WTC11 (cell line): ENCODE data around the gene TTLL5. TPM values are rescaled to one million over a fixed set of nuclear protein-coding genes. Genes with fewer than 3 reads are reported as not detected.

Experiments used
- ATAC-seq: fragments of 200-7000 bp; cut with Tn5 transposase; 2 replicates; pipeline ENCODE4 v1.10.0; 2021; ENCODE audit warnings: mild to moderate bottlenecking, moderate library complexity
- CTCF ChIA-PET: fragments of 300-600 bp; sonication (Branson Sonifier 250); formaldehyde crosslinking; loops from one replicate; lab custom pipeline; 2021; ENCODE audit warnings: antibody characterized with exemption; lab: Charles Lee
- POLR2A ChIA-PET: fragments of 350-600 bp; sonication (Branson Sonifier 250); formaldehyde crosslinking; loops from one replicate; lab custom pipeline; 2021; ENCODE audit warnings: antibody characterized with exemption; lab: Charles Lee
- DNase-seq: peaks from one replicate; pipeline ENCODE4 v3.0.0; 2021; ENCODE audit warnings: low spot score
- H3K27ac Mint-ChIP-seq: 2 replicates; pipeline ENCODE4 v1.8.0; 2021; ENCODE audit warnings: mixed read lengths
- H3K27me3 Mint-ChIP-seq: 2 replicates; pipeline ENCODE4 v1.8.0; 2021; ENCODE audit warnings: low read depth, mild to moderate bottlenecking, moderate library complexity, mixed read lengths
- H3K36me3 Mint-ChIP-seq: 2 replicates; pipeline ENCODE4 v1.8.0; 2021; ENCODE audit warnings: mixed read lengths
- H3K4me1 Mint-ChIP-seq: 2 replicates; pipeline ENCODE4 v1.8.0; 2022; ENCODE audit warnings: mixed read lengths
- H3K4me3 Mint-ChIP-seq: 2 replicates; pipeline ENCODE4 v1.8.0; 2021; ENCODE audit warnings: mild to moderate bottlenecking, moderate library complexity, mixed read lengths
- H3K9me3 Mint-ChIP-seq: 2 replicates; pipeline ENCODE4 v1.8.0; 2021; ENCODE audit warnings: mixed read lengths
- ATF2 ChIP-seq: sonication (generic); formaldehyde crosslinking; IDR thresholded peaks from 2 replicates; pipeline ENCODE4 v1.8.1; 2022; ENCODE audit warnings: low read depth, missing genetic modification reagents, borderline replicate concordance
- CREB1 ChIP-seq: sonication (generic); formaldehyde crosslinking; IDR thresholded peaks from 2 replicates; pipeline ENCODE4 v1.8.0; 2023; ENCODE audit warnings: mild to moderate bottlenecking, missing genetic modification reagents
- CREM ChIP-seq: sonication (generic); formaldehyde crosslinking; IDR thresholded peaks from 2 replicates; pipeline ENCODE4 v1.8.1; 2022; ENCODE audit warnings: mild to moderate bottlenecking, missing genetic modification reagents, moderate library complexity
- E2F1 ChIP-seq: sonication (generic); formaldehyde crosslinking; IDR thresholded peaks from 2 replicates; pipeline ENCODE4 v1.8.0; 2022; ENCODE audit warnings: mild to moderate bottlenecking, missing genetic modification reagents
- ESRRA ChIP-seq: sonication (generic); formaldehyde crosslinking; IDR thresholded peaks from 2 replicates; pipeline ENCODE4 v1.8.1; 2022; ENCODE audit warnings: mild to moderate bottlenecking, missing genetic modification reagents, borderline replicate concordance
- GRHL2 ChIP-seq: fragments of 250-450 bp; sonication (Bioruptor Pico); IDR thresholded peaks from 2 replicates; pipeline ENCODE4 v1.8.0; 2022; ENCODE audit warnings: mild to moderate bottlenecking, moderate library complexity; ENCODE audit not compliant: insufficient replicate concordance, severe bottlenecking
- JAZF1 ChIP-seq: fragments of 250-450 bp; sonication (Bioruptor Pico); IDR thresholded peaks from 2 replicates; pipeline ENCODE4 v1.9.0; 2021; ENCODE audit warnings: moderate library complexity, mild to moderate bottlenecking, inconsistent platforms
- MAX ChIP-seq: sonication (generic); formaldehyde crosslinking; IDR thresholded peaks from 2 replicates; pipeline ENCODE4 v1.8.0; 2022; ENCODE audit warnings: mild to moderate bottlenecking, missing genetic modification reagents
- MXD4 ChIP-seq: fragments of 250-450 bp; sonication (Bioruptor Pico); IDR thresholded peaks from 2 replicates; pipeline ENCODE4 v1.8.0; 2021; ENCODE audit warnings: mild to moderate bottlenecking, moderate library complexity, borderline replicate concordance
- NFE2L1 ChIP-seq: sonication (generic); formaldehyde crosslinking; IDR thresholded peaks from 2 replicates; pipeline ENCODE4 v1.8.1; 2023; ENCODE audit warnings: missing genetic modification reagents
- NFYB ChIP-seq: sonication (generic); formaldehyde crosslinking; conservative IDR thresholded peaks from 2 replicates; pipeline ENCODE4 v1.8.0; 2022; ENCODE audit warnings: low read depth, missing genetic modification reagents
- NR1H2 ChIP-seq: sonication (generic); formaldehyde crosslinking; IDR thresholded peaks from 2 replicates; pipeline ENCODE4 v1.9.0; 2021; ENCODE audit warnings: mild to moderate bottlenecking, moderate library complexity, missing genetic modification reagents
- PRDM15 ChIP-seq: sonication (generic); formaldehyde crosslinking; IDR thresholded peaks from 2 replicates; pipeline ENCODE4 v1.8.0; 2022; ENCODE audit warnings: missing genetic modification reagents
- TEAD1 ChIP-seq: sonication (generic); formaldehyde crosslinking; IDR thresholded peaks from 2 replicates; pipeline ENCODE4 v1.8.0; 2022; ENCODE audit warnings: mild to moderate bottlenecking, missing genetic modification reagents
- ZMAT4 ChIP-seq: fragments of 250-450 bp; sonication (Bioruptor Pico); IDR thresholded peaks from 2 replicates; pipeline ENCODE4 v1.9.0; 2021; ENCODE audit warnings: mild to moderate bottlenecking
- ZNF121 ChIP-seq: sonication (generic); formaldehyde crosslinking; IDR thresholded peaks from 2 replicates; pipeline ENCODE4 v1.8.0; 2023; ENCODE audit warnings: missing genetic modification reagents
- ZNF219 ChIP-seq: sonication (generic); formaldehyde crosslinking; IDR thresholded peaks from 2 replicates; pipeline ENCODE4 v1.8.0; 2023; ENCODE audit warnings: missing genetic modification reagents, mild to moderate bottlenecking, borderline replicate concordance
- ZNF232 ChIP-seq: sonication (generic); formaldehyde crosslinking; IDR thresholded peaks from 2 replicates; pipeline ENCODE4 v1.8.0; 2022; ENCODE audit warnings: mild to moderate bottlenecking, missing genetic modification reagents
- ZNF317 ChIP-seq: sonication (generic); formaldehyde crosslinking; IDR thresholded peaks from 2 replicates; pipeline ENCODE4 v1.8.1; 2023; ENCODE audit warnings: low read depth, mild to moderate bottlenecking, moderate library complexity, missing genetic modification reagents, borderline replicate concordance
- ZNF396 ChIP-seq: fragments of 250-450 bp; sonication (Bioruptor Pico); IDR thresholded peaks from 2 replicates; pipeline ENCODE4 v1.8.0; 2021; ENCODE audit warnings: mild to moderate bottlenecking, moderate library complexity, borderline replicate concordance
- ZNF671 ChIP-seq: fragments of 250-450 bp; sonication (Bioruptor Pico); IDR thresholded peaks from 2 replicates; pipeline ENCODE4 v1.8.0; 2021; ENCODE audit warnings: mild to moderate bottlenecking
- total RNA-seq: library from RNA; stranded (reverse); gene quantifications from 3 replicates; pipeline ENCODE4 v1.2.3, GENCODE V29; 2021

Gene TTLL5
- total RNA-seq, 1 experiment from 2014 or later: 39.6 TPM

- ChIA-PET POLR2A (no interaction called here), CTCF (interaction anchor here (0.6 to 9.2 kb wide), 10 partner anchors 13 to 233 kb away, joined by 3 to 307 read pairs (median 4); partner anchors contain the start of genes IFT43 and TGFB3)
- Mint-ChIP-seq H3K27ac (no peak overlapping the region), H3K9me3 (no peaks in the 10 kb centered on the region), H3K27me3 (no peaks in the 10 kb centered on the region), H3K36me3 (no peaks in the 10 kb centered on the region), H3K4me3 (no peak overlapping the region), H3K4me1 (0 out of 2 replicates have a peak, but pooled peaks cover 2% of the 10 kb centered on the region)
- no peak for DNase-seq
- no peak for ATAC-seq
- TF ChIP-seq ZNF232 (no peak), ZNF671 (CRISPR knock-in tag) (no peak)
These were observed 244.3 kb downstream of the TTLL5 start for GRCh38 chr14:75905147-75905904.

- no peaks in the 10 kb centered on the region for H3K27me3 Mint-ChIP-seq
- DNase-seq: no peak
- no peak for ATAC-seq
- no peaks in the 10 kb centered on the region for H3K36me3 Mint-ChIP-seq
- no peaks in the 10 kb centered on the region for H3K9me3 Mint-ChIP-seq
- H3K27ac Mint-ChIP-seq: no peak overlapping the region
- CTCF ChIA-PET: interaction anchor here (0.5 to 9.2 kb wide), 57 partner anchors 9 to 878 kb away, joined by 3 to 307 read pairs (median 4); partner anchors contain the start of genes FLVCR2, IFT43 and TGFB3
- H3K4me3 Mint-ChIP-seq: no peak overlapping the region
- TF ChIP-seq NR1H2 (CRISPR knock-in tag) (no peak), ZMAT4 (CRISPR knock-in tag) (no peak), MAX (CRISPR knock-in tag) (no peak), NFE2L1 (no peak), GRHL2 (no peak), ZNF121 (CRISPR knock-in tag) (no peak), NFYB (CRISPR knock-in tag) (no peak), ZNF396 (CRISPR knock-in tag) (no peak), TEAD1 (CRISPR knock-in tag) (no peak), ESRRA (CRISPR knock-in tag) (no peak), CREM (CRISPR knock-in tag) (no peak), E2F1 (CRISPR knock-in tag) (no peak), ZNF219 (CRISPR knock-in tag) (no peak), JAZF1 (no peak), MXD4 (no peak), ATF2 (CRISPR knock-in tag) (no peak), ZNF232 (no peak), CREB1 (CRISPR knock-in tag) (no peak), ZNF317 (CRISPR knock-in tag) (no peak), PRDM15 (no peak)
- POLR2A ChIA-PET: interaction anchor here (0.9 kb wide), 1 partner anchor 76 kb away, joined by 5 read pairs; the partner anchor contains the start of gene TGFB3
- H3K4me1 Mint-ChIP-seq: peaks cover 4% of the 10 kb centered on the region
These were observed 245.2 kb downstream of the TTLL5 start for GRCh38 chr14:75906228-75906627.
